Dermis blood vessel endothelial cell (primary cell): Measurements from ENCODE around the gene ACACA. TPM values are rescaled to one million over a fixed set of nuclear protein-coding genes. Genes with fewer than 3 reads are reported as not detected.
"Not testable (repeated sequence)": the region's sequence is repeated elsewhere in the genome, so short reads cannot be mapped to it uniquely, and the experiment has no call there.

Experiments
- DNase-seq: peaks from one replicate; pipeline ENCODE4 v3.0.0; 2010
- total RNA-seq: library from RNA; depleted of rRNA; stranded (reverse); fragments of >200 nt; gene quantifications from 2 replicates; pipeline ENCODE4 v1.2.3, GENCODE V29; 2014

The ACACA gene
- total RNA-seq: 36.6 and 73.2 TPM in 2 replicates

- DNase-seq: peak; percentile 88
These were observed at the start of gene ACACA, which contains the start of gene TADA2A for GRCh38 chr17:37406635-37407461. Gene ACACA (minus strand): TSS chr17:37406836. CDS start chr17:37406299, 537 bp downstream. Gene TADA2A (plus strand): TSS chr17:37406886. CDS start chr17:37411366, 4,480 bp downstream.

- peak; percentile 11 for DNase-seq
These were observed 43.5 kb upstream of the ACACA start for GRCh38 chr17:37450112-37450511.

GRCh38 chr17:37447641-37448040 is 41.0 kb upstream of the ACACA start:
- peak; percentile 34 for DNase-seq

DNA sequence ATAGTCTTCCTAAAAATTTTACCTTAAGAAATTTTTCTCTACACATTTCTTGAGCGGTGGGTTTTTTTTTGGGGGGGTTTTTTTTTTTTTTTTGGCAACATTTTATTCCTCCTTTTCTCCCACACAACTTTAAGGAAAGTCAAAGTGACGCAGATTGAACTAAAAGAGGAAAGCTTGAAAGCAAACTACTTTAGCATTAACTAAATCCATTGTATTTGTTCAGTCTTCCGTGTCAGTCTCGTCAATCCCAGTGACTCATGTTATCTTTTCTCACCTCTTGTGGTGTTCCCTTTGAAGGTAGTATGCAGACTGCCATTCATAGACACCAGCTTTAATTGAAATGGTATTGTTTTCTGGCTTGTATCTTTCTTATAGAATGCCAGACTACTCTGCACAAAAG is 39.4 kb upstream of the ACACA start:
- peak; percentile 20 for DNase-seq

DNA sequence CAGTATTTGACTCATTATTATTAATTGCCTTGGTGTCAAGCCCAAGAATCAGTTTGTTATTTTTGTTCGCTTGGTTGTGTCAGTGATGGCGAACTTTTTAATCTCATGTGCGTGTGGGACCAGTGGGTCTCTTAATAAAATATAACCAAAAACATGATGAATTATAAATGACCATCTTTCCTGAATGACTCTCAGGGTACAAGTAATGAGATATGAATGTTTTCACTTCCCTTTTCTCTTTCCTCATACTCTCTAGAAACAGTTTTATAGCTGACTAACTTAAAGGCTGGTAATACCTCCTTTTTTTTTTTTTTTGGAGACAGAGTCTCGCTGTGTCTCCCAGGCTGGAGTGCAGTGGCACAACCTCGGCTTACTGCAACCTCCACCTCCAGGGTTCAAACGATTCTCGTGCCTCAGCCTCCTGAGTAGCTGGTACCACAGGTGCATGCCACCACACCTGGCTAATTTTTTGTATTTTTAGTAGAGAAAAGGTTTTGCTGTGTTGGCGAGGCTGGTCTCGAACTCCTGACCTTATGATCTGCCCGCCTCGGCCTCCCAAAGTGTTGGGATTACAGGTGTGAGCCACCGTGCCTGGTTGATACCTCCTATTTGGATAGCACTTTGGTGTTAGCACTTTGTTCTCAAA is 34.9 kb upstream of the ACACA start:
- not testable (repeated sequence) for DNase-seq

DNA sequence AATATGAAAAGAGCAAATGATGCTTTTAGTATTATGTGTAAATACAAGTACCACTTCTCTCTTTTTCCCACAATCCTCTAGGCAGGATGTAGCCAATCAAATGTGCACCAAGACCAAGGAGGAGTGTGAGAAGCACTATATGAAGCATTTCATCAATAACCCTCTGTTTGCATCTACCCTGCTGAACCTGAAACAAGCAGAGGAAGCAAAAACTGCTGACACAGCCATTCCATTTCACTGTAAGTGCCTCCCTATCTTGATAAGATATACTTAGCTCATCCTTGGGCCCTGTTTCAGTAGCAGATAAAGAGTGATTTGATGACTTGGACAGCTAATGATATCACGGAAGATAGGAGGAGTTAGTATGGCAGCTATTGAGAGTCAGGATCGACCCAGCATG is 33.8 kb upstream of the ACACA start:
- DNase-seq: no peak

DNA sequence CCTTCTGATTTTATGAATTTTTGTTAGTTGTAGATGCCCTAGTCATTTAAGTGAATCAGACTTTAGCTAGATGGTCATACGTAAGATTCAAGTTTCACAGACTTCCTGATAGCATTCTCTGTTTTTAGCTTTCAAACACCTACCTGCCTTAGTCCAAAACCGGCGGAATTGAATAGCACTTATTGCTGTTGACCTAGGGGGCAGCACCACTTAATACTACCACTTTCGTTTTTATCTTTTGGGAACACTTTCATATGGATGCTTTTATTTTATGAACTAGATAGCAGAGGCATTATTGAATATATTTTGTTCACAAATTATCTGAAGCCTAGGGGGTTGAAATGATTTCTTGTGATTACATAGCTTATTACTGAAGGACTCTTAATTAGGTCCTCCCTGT is 31.5 kb upstream of the ACACA start:
- DNase-seq: peak; percentile 21

DNA sequence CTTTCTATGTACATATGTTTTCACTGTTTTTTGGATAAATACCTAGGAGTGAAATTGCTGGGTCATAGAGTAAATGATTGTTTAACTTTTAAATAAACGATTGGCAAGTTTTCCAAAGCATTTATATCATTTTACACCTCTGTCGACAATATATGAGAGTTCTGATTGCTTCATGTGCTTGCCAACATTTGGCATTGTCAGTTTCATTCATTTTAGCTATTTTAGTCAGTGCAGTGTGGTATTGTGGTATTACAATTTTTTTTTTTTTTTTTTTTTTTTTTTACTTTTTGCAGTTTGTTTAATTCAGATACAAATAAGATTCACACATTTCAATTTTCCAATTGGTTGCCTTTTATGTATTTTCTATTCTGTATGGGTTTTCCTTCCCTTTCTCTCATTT is 26.0 kb upstream of the ACACA start:
- no peak for DNase-seq

DNA sequence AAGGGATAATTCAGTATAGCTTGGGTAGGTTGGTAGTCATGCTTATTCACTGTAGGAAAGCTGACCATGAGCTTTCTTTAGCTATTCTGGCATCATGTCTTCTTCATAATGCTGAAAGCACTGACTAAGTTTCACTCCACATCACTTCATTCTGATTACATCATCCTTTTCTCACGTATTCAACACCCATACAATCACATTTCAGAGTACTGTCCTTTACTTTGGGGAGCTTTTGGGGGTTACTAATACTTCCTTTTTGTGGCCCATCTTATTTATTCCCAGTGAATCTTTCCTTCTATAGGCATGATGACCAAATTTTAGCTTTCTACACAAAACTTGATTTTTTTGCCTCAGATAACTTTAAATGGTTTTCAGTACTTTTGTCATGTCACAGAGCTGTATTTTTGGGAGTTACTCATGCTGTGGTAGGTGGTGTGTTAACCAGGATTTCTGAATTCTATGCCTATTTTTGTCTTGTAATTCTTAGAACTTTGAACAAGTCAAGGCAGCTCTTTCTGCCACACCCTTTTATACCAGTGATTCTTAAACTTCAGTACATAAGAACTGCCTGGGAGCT is 23.5 kb upstream of the ACACA start:
- no peak for DNase-seq

DNA sequence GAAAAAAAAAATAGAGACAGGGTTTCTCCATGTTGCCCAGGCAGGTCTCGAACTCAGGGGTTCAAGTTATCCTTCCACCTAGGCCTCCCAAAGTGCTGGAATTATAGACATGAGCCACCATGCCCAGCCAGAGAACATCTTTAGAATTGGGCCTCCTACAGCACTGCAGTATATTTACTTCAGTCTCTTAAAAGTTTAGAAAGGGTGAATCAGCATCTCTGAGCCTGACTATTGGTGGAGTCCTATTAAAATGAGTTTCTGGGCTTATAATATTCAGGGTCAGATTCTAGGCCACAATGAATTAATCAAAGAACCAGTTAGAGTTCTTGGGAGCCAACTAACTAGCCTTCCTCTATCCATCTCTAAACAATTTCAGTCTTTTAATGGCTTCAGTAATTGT is 22.8 kb upstream of the ACACA start:
- DNase-seq: no peak

- DNase-seq: no peak
These were observed 22.4 kb upstream of the ACACA start for GRCh38 chr17:37429039-37429438.

DNA sequence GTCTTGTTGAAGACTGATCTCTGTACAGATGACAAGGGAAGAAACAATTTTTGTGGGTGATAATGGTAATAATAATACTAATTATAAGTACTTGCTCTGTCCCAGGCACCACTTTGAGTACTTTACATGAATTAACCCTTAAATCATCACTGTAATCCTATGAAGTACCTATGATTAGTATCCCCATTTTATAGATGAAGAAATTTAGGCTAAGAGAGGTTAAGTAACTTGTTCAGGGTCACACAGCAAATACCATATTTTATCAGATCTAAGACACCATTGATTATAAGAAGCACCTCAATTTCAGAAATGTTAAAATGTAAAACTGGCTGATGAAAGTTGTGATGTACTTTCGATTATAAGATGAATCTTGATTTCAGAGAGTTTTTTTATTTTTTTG is 18.6 kb upstream of the ACACA start:
- DNase-seq: no peak

DNA sequence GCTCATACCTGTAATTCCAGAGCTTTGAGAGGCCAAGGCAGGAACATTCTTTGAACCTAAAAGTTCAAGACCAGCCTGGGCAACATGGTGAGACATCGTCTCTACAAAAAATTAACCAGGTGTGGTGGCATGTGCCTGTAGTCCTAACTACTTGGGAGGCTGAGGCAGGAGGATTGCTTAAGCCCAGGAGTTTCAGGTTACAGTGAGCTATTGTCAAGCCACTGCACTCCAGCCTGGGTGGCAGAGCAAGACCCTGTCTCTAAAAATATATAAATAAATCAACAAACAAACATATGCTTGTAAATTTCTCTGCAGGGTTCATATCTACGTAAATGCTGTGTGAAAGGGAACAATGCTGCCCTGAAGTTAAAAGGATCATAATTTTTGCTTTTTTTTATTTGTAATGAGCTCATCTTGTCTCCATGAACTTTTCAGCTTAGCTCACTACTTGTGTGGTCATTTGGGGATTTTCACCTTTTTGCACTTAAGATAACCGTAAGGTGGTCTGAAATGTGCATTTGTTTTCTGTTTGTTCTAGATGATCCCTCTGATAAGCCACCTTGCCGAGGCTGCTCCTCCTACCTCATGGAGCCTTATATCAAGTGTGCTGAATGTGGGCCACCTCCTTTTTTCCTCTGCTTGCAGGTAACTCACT is 16.5 kb upstream of the ACACA start:
- no peak for DNase-seq

DNA sequence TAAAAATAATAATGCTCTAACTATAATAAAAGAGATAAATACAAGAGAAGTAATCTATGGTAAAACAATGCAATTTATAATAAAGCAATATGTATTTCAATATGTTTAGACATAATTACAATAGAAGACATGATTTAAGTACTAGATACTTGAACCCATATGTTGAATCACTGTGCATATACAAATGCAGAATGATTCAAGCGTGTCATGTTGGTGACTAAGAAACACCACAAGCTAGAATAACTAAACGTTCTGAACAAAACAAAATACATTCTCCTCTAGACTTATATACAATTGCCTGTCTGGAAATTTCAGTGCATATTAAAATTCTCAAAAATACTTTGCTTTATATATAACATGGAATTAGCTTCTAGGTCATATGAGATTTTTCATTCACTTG is 11.2 kb upstream of the ACACA start:
- no peak for DNase-seq

DNA sequence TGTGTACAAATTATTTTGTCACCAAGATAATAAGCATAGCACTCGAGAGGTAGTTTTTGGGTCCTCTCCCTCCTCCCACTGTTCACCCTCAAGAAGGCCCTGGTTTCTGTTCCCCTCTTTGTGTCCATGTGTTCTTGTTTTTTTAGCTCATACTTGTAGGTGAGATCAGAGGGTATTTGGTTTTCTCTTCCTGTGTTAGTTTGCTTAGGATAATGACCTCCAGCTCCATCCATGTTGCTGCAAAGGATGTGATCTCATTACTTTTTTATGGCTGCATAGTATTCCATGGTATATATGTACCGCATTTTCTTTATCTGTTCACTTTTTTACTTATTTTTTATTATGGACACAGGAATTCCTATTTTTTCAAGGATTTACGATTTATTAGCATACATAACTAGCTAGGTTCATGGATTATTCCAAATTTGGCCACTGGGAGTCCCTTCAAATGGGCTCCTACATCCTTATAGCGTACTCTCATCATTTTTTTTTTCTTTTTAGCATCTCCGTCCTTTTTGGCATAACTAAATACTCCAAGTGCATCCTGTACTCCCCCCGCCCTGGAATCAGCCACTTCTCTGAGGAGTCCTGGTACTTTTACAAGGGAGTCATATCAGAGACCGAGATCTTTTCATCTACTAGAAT is 7.4 kb upstream of the ACACA start:
- DNase-seq: peak; percentile 38

DNA sequence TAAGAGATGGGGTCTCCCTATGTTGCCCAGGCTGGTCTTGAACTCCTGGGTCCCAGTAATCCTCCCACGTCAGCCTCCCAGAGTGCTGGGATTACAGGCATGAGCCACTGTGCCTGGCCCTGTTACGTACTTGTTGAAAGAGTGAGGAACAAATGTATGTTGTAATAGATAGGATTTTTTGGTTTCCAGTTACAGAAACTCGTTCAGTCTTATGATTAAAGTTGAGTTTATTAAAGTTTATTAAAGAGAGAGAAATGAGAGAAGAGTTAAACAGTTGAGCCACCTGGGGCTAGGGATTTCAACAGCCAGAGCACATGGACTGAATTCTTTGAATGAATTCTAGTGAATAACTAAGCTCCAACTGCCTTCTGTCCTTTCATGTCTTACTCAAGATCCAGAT is 3.7 kb upstream of the ACACA start:
- DNase-seq: no peak

DNA sequence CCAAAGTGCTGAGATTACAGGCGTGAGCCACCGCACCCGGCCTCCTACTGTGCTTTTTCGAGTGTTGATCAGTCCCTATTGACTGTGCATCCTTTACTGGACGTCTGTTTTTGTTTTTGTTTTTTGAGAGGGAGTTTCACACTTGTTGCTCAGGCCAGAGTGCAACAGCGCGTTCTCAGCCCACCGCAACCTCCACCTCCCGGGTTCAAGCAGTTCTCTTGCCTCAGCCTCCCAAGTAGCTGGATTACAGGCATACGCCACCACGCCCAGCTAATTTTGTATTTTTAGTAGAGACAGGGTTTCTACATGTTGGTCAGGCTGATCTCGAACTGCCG is 1.5 kb upstream of the ACACA start:
- not testable (repeated sequence) for DNase-seq

DNA sequence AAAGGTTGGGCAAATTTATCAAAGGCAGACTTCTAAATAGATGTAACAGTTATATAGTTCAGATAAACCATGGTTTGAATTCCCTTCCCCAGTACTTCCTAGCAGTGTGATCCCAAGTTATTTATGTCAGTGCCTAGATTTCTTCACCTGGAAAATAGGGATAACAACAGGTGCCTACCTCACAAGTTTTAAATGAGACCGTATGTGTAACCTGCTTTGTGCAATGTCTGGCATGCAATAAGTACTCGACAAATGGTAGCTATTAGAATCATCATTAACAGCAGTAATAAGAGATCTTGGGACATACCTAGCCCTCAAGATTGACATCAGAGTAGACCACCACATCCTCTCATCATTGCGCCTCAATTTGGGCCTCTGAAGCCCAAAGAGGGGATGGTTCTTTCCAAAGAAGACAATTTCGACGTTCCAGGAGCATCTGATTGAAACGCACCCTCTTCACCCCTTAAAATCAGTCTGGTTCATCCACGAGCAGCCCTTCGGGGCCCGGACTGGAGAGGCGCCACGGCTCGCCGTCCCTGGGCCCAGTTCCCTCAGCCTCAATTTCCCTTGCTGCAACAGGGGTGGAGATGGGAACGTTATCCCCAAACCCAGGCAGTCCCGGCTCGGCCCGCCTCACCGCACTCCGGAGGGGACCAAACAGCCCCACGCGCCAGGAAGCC is 541 bp downstream of the ACACA start:
- peak; percentile 32 for DNase-seq

GRCh38 chr17:37405522-37405921 is 1.1 kb downstream of the ACACA start:
- not testable (repeated sequence) for DNase-seq

DNA sequence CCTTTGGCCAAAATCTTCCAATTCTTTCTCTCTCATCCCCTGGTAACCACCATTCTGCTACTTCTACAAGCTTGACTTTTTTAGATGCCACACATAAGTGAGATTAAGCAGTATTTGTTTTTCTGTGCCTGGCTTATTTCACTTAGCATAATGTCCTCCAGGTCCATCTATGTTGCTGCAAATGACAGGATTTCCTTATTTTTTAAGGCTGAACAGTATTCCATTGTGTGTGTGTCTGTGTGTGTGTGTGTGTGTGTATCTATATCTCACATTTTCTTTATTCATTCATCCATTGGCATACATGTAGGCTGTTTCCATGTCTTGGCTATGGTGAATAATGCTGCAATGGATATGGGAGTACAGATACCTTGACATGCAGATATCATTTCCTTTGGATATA is 6.1 kb downstream of the ACACA start:
- no peak for DNase-seq

DNA sequence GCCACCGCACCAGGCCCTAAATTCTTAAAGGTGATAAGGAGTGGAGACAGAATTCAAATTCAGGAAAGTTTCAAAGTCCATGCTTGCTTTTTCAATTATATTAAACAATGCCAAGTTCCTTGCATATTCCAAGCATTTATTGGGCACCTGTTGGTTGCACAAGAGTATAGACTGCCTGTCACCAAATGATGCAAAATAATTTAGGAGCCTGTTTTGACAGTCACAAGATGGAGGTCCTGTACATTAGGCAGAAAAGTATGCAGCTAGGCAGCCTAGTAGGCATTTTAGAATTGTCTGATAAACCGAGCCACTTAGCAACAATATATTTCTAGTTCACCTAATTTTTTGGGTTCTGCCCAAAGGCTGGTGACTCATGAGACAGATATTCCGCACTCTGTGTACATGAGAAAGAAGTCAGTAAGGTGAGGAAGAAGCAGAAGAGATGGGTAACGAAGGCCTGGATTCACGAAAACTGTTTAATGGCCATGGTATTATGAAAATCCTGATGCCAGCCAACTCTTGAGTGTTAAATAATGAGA is 7.3 kb downstream of the ACACA start:
- DNase-seq: peak; percentile 17

DNA sequence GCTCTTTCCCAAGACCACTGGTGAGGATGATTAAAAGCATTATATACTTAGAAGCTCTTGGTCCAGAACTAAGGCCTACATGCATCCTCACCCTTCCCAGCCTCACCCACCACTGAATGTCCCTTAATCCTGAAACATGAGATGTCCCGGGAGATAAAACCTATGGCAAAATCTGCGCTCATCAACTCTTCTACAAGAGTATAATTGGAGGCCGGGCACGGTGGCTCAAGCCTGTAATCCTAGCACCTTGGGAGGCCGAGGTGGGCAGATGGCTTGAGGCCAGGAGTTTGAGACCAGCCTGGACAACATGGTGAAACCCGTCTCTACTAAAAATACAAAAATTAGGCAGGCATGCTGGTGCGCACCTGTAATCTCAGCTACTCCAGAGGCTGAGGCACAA is 13.3 kb downstream of the ACACA start:
- DNase-seq: no peak
